HepG2 (cell line): ENCODE results near the gene CCDC158. TPM values are rescaled to one million over a fixed set of nuclear protein-coding genes. Genes with fewer than 3 reads are reported as not detected.

Source experiments
- CCDC6 ChIP-seq: sonication (generic); formaldehyde crosslinking; IDR thresholded peaks from 2 replicates; pipeline ENCODE4 v1.8.1; 2022; ENCODE audit warnings: mild to moderate bottlenecking, missing genetic modification reagents, moderate library complexity
- GABPA ChIP-seq, 2 experiments: IDR thresholded peaks; 2 replicates each; pipeline ENCODE4 v1.6.1; 2011 to 2016; ENCODE audit warnings: low read depth in 2 of 2, low read length in 1 of 2, missing biosample characterization in 1 of 2, missing genetic modification characterization in 1 of 2
- GATAD2A ChIP-seq: IDR thresholded peaks from 2 replicates; pipeline ENCODE4 v1.6.1; 2016
- IRX3 ChIP-seq: sonication (generic); formaldehyde crosslinking; IDR thresholded peaks from 2 replicates; pipeline ENCODE4 v1.8.1; 2023; ENCODE audit warnings: mild to moderate bottlenecking, low read depth, missing genetic modification reagents, borderline replicate concordance
- MAFG ChIP-seq: sonication (generic); formaldehyde crosslinking; IDR thresholded peaks from 2 replicates; pipeline ENCODE4 v1.5.1; 2020; ENCODE audit warnings: mild to moderate bottlenecking, missing genetic modification reagents
- POGZ ChIP-seq: sonication (generic); formaldehyde crosslinking; IDR thresholded peaks from 2 replicates; pipeline ENCODE4 v1.4.0; 2020; ENCODE audit warnings: mild to moderate bottlenecking, missing genetic modification reagents
- PPARG ChIP-seq: conservative IDR thresholded peaks from 2 replicates; pipeline ENCODE4 v1.6.1; 2016; ENCODE audit warnings: missing biosample characterization, missing genetic modification reagents
- SETDB1 ChIP-seq: sonication (generic); formaldehyde crosslinking; IDR thresholded peaks from 2 replicates; pipeline ENCODE4 v1.5.1; 2020; ENCODE audit warnings: missing genetic modification reagents, mild to moderate bottlenecking, borderline replicate concordance
- SIX1 ChIP-seq: sonication (generic); formaldehyde crosslinking; IDR thresholded peaks from 2 replicates; pipeline ENCODE4 v1.4.0; 2020; ENCODE audit warnings: missing genetic modification reagents, borderline replicate concordance
- SMC3 ChIP-seq: IDR thresholded peaks from 2 replicates; pipeline ENCODE4 v1.6.1; 2011; ENCODE audit warnings: low read length, improper control_type of control experiment
- SNAPC2 ChIP-seq: sonication (generic); formaldehyde crosslinking; IDR thresholded peaks from 2 replicates; pipeline ENCODE4 v1.8.1; 2022; ENCODE audit warnings: mild to moderate bottlenecking, missing genetic modification reagents
- SRF ChIP-seq: IDR thresholded peaks from 2 replicates; pipeline ENCODE4 v1.6.1; 2011; ENCODE audit warnings: mild to moderate bottlenecking, low read depth, low read length, moderate library complexity
- TGIF2 ChIP-seq: IDR thresholded peaks from 2 replicates; pipeline ENCODE4 v1.6.1; 2016; ENCODE audit warnings: control low read depth, missing compliant biosample characterization
- TMF1 ChIP-seq: sonication (generic); formaldehyde crosslinking; IDR thresholded peaks from 2 replicates; pipeline ENCODE4 v1.8.1; 2022; ENCODE audit warnings: low read depth, missing genetic modification reagents
- ZSCAN29 ChIP-seq: sonication (generic); formaldehyde crosslinking; conservative IDR thresholded peaks from 2 replicates; pipeline ENCODE4 v1.4.0; 2020; ENCODE audit warnings: mild to moderate bottlenecking, missing genetic modification reagents
- polyA plus RNA-seq, 8 experiments: library from polyadenylated mRNA; depleted of rRNA in 3 of 8; stranded (reverse) in 7 of 8; unstranded in 1 of 8; fragments of >200 nt; fragmentation: Illumina TruSeq in 4 of 8; extraction: Trizol in 4 of 8; gene quantifications; 2 replicates each; pipeline versions ENCODE4 v1.2.1 to v1.2.3, GENCODE V29; 2011 to 2016; ENCODE audit warnings: low read depth in 4 of 8, missing spikeins in 1 of 8, mixed read lengths in 1 of 8; ENCODE audit not compliant: insufficient read depth in 1 of 8
- total RNA-seq, 5 experiments: library from RNA; depleted of rRNA; stranded (reverse); fragments of >200 nt; fragmentation: Illumina TruSeq; extraction: Trizol; gene quantifications; 2 replicates each; pipeline ENCODE4 v1.2.3, GENCODE V29; 2016; ENCODE audit warnings: low read depth in 1 of 5
- TF ChIP-seq, protein P1 (sequence below): IDR thresholded peaks from 2 replicates; pipeline ENCODE4 v1.6.1; 2012; ENCODE audit warnings: low read depth, low read length, improper control_type of control experiment
- TF ChIP-seq, protein P2 (sequence below), 2 experiments: sonication (generic) in 1 of 2; formaldehyde crosslinking in 1 of 2; IDR thresholded peaks; 2 replicates each; pipeline versions ENCODE4 v1.4.0 to v1.6.1; 2018 to 2020; ENCODE audit warnings: missing genetic modification reagents in 2 of 2, borderline replicate concordance in 1 of 2, low read depth in 1 of 2, mild to moderate bottlenecking in 1 of 2, missing biosample characterization in 1 of 2
- TF ChIP-seq, protein P3 (sequence below): IDR thresholded peaks from 2 replicates; pipeline ENCODE4 v1.6.1; 2016; ENCODE audit warnings: mild to moderate bottlenecking
- TF ChIP-seq, protein P4 (sequence below): conservative IDR thresholded peaks from 2 replicates; pipeline ENCODE4 v1.6.1; 2018; ENCODE audit warnings: missing genetic modification reagents
- TF ChIP-seq, protein P5 (sequence below): sonication (generic); formaldehyde crosslinking; IDR thresholded peaks from 2 replicates; pipeline ENCODE4 v1.5.1; 2020; ENCODE audit warnings: missing genetic modification reagents, mild to moderate bottlenecking, borderline replicate concordance

Gene CCDC158
- total and polyA plus RNA-seq, 2 of the 13 experiments (the other 11 are each of a cell fraction or from before 2014, with no cell fraction given) = not detected

DNA sequence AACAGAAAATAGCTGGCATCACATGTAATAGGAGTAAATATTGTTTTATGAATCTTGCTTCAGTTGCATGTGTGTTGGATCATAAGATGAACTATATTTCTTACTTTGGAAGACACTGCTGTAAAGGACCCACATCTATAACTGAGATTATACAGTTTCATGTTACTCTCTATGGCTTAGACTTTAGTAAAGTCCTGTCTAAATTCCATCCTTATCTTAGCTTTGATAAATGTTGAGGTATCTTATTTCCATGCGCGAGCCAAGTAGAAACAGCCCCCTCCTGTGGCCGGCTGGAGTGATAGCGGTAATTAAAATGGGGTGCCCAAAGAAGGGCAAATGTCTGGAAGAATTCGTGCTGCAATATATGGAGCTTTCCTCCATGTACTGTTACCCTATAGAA lies 43.0 kb downstream of the CCDC158 start (continued):
- TF ChIP-seq, protein P1, sequence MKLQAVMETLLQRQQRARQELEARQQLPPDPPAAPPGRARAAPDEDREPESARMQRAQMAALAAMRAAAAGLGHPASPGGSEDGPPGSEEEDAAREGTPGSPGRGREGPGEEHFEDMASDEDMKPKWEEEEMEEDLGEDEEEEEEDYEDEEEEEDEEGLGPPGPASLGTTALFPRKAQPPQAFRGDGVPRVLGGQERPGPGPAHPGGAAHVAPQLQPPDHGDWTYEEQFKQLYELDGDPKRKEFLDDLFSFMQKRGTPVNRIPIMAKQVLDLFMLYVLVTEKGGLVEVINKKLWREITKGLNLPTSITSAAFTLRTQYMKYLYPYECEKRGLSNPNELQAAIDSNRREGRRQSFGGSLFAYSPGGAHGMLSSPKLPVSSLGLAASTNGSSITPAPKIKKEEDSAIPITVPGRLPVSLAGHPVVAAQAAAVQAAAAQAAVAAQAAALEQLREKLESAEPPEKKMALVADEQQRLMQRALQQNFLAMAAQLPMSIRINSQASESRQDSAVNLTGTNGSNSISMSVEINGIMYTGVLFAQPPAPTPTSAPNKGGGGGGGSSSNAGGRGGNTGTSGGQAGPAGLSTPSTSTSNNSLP = peak; percentile 87
- TF ChIP-seq, protein P2, sequence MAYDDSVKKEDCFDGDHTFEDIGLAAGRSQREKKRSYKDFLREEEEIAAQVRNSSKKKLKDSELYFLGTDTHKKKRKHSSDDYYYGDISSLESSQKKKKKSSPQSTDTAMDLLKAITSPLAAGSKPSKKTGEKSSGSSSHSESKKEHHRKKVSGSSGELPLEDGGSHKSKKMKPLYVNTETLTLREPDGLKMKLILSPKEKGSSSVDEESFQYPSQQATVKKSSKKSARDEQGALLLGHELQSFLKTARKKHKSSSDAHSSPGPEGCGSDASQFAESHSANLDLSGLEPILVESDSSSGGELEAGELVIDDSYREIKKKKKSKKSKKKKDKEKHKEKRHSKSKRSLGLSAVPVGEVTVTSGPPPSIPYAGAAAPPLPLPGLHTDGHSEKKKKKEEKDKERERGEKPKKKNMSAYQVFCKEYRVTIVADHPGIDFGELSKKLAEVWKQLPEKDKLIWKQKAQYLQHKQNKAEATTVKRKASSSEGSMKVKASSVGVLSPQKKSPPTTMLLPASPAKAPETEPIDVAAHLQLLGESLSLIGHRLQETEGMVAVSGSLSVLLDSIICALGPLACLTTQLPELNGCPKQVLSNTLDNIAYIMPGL (CRISPR knock-in tag; IDR thresholded peaks at IDR 0.05; ENCODE audit: borderline replicate concordance in 1 of 2, low read depth in 1 of 2) = peak in 1 of 2 experiments; percentile 31; a peak in 1 of 4 replicates
- peak; percentile 93 for TF ChIP-seq SMC3
- no peak for TF ChIP-seq MAFG (CRISPR knock-in tag)
- no peak for TF ChIP-seq POGZ (CRISPR knock-in tag)
- no peak for TF ChIP-seq IRX3 (CRISPR knock-in tag)
- TF ChIP-seq CCDC6 (CRISPR knock-in tag) = no peak
- TF ChIP-seq ZSCAN29 (CRISPR knock-in tag) = no peak
- TF ChIP-seq, protein P3, sequence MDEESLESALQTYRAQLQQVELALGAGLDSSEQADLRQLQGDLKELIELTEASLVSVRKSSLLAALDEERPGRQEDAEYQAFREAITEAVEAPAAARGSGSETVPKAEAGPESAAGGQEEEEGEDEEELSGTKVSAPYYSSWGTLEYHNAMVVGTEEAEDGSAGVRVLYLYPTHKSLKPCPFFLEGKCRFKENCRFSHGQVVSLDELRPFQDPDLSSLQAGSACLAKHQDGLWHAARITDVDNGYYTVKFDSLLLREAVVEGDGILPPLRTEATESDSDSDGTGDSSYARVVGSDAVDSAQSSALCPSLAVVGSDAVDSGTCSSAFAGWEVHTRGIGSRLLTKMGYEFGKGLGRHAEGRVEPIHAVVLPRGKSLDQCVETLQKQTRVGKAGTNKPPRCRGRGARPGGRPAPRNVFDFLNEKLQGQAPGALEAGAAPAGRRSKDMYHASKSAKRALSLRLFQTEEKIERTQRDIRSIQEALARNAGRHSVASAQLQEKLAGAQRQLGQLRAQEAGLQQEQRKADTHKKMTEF (CRISPR knock-in tag) = no peak
- peak; percentile 89 for TF ChIP-seq SIX1
- no peak for TF ChIP-seq GABPA (IDR thresholded peaks at IDR 0.05; ENCODE audit: low read depth, low read length)
- TF ChIP-seq GABPA (CRISPR knock-in tag; IDR thresholded peaks at IDR 0.05; ENCODE audit: low read depth) = no peak
- TF ChIP-seq TMF1 (CRISPR knock-in tag) = no peak
- 0 out of 2 replicates have a peak, but pooled peaks have one; percentile 56 for TF ChIP-seq SRF
- TF ChIP-seq, protein P4, sequence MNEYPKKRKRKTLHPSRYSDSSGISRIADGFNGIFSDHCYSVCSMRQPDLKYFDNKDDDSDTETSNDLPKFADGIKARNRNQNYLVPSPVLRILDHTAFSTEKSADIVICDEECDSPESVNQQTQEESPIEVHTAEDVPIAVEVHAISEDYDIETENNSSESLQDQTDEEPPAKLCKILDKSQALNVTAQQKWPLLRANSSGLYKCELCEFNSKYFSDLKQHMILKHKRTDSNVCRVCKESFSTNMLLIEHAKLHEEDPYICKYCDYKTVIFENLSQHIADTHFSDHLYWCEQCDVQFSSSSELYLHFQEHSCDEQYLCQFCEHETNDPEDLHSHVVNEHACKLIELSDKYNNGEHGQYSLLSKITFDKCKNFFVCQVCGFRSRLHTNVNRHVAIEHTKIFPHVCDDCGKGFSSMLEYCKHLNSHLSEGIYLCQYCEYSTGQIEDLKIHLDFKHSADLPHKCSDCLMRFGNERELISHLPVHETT (CRISPR knock-in tag) = no peak
- 0 out of 2 replicates have a peak, but pooled peaks have one; percentile 3 for TF ChIP-seq PPARG (CRISPR knock-in tag)
- TF ChIP-seq GATAD2A (CRISPR knock-in tag) = peak; percentile 12; the same call in 1 of the 2 replicates
- TF ChIP-seq, protein P5, sequence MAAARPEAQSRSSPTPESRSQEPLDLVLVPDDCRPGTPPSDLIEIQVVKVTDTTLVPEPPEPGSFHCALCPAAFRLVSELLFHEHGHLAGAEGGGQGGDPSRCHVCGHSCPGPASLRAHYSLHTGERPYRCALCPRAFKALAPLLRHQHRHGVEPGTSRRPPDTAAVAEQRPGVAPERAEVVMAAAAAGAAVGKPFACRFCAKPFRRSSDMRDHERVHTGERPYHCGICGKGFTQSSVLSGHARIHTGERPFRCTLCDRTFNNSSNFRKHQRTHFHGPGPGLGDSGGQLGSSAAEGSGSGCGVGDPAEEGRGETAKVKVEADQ (CRISPR knock-in tag) = no peak
- no peak for TF ChIP-seq TGIF2 (CRISPR knock-in tag)
- no peak for TF ChIP-seq SETDB1 (CRISPR knock-in tag)
- TF ChIP-seq SNAPC2 (CRISPR knock-in tag) = no peak
